Neural cell (in vitro differentiated cells): ENCODE data around the gene SDCBP2. TPM values are rescaled to one million over a fixed set of nuclear protein-coding genes. Genes with fewer than 3 reads are reported as not detected.

Experiments
- H2AFZ ChIP-seq: fragments of 200-600, 300-800 bp; sonication (generic), shearing (Covaris generic); 2 replicates; pipeline ENCODE4 v1.6.0; 2014; ENCODE audit warnings: low read depth, mild to moderate bottlenecking, antibody characterized with exemption, low read length, moderate library complexity
- H3F3A ChIP-seq: fragments of 200-600 bp; shearing (Covaris generic); 2 replicates; pipeline ENCODE4 v1.6.1; 2016; ENCODE audit warnings: mild to moderate bottlenecking, moderate library complexity, mixed read lengths, antibody characterized with exemption, low read length; ENCODE audit not compliant: insufficient read depth, poor library complexity, severe bottlenecking
- H3K27ac ChIP-seq: fragments of 200-600, 300-800 bp; sonication (generic), shearing (Covaris generic); 2 replicates; pipeline ENCODE4 v1.5.1; 2014; ENCODE audit warnings: mild to moderate bottlenecking, low read length, moderate library complexity
- H3K27me3 ChIP-seq: fragments of 300-800, 200-600 bp; sonication (generic), shearing (Covaris generic); 2 replicates; pipeline ENCODE4 v1.6.0; 2014; ENCODE audit warnings: mild to moderate bottlenecking, low read depth, low read length, moderate library complexity; ENCODE audit not compliant: insufficient read depth
- H3K36me3 ChIP-seq: fragments of 300-800, 200-600 bp; sonication (generic), shearing (Covaris generic); 2 replicates; pipeline ENCODE4 v1.5.1; 2014; ENCODE audit warnings: mild to moderate bottlenecking, antibody characterized with exemption, low read length, moderate library complexity; ENCODE audit not compliant: insufficient read depth
- H3K4me2 ChIP-seq: fragments of 300-800, 200-600 bp; sonication (generic), shearing (Covaris generic); 2 replicates; pipeline ENCODE4 v1.6.0; 2014; ENCODE audit warnings: mild to moderate bottlenecking, low read length
- H3K4me3 ChIP-seq: fragments of 300-800, 200-600 bp; sonication (generic), shearing (Covaris generic); 2 replicates; pipeline ENCODE4 v1.5.1; 2014; ENCODE audit warnings: mild to moderate bottlenecking, low read length, moderate library complexity
- H3K79me2 ChIP-seq: fragments of 200-600 bp; shearing (Covaris generic); replicated peaks from 2 replicates; pipeline ENCODE4 v1.6.0; 2014; ENCODE audit warnings: mild to moderate bottlenecking, low read length, moderate library complexity; ENCODE audit not compliant: insufficient read depth
- H3K9ac ChIP-seq: fragments of 300-800, 200-600 bp; sonication (generic), shearing (Covaris generic); 2 replicates; pipeline ENCODE4 v1.6.1; 2016; ENCODE audit warnings: mild to moderate bottlenecking, low read length, mixed read lengths
- H3K9me2 ChIP-seq: fragments of 200-600 bp; shearing (Covaris generic); 2 replicates; pipeline ENCODE4 v1.6.1; 2016; ENCODE audit warnings: mild to moderate bottlenecking, low read length, mixed read lengths; ENCODE audit not compliant: insufficient read depth
- H3K9me3 ChIP-seq: fragments of 200-600, 300-800 bp; sonication (generic), shearing (Covaris generic); 2 replicates; pipeline ENCODE4 v1.6.1; 2016; ENCODE audit warnings: mild to moderate bottlenecking, mixed run types, low read length, moderate library complexity, mixed read lengths
- H4K20me1 ChIP-seq: fragments of 200-600 bp; shearing (Covaris generic); 2 replicates; pipeline ENCODE4 v1.6.1; 2016; ENCODE audit warnings: mild to moderate bottlenecking, mixed run types; ENCODE audit not compliant: insufficient read depth
- CTCF ChIP-seq: fragments of 450-650 bp; IDR thresholded peaks from 2 replicates; pipeline ENCODE4 v1.5.1; 2014; ENCODE audit warnings: antibody characterized with exemption, mild to moderate bottlenecking, moderate library complexity; ENCODE audit not compliant: poor library complexity, severe bottlenecking
- EP300 ChIP-seq: fragments of 450-650 bp; conservative IDR thresholded peaks from 2 replicates; pipeline ENCODE4 v1.6.1; 2014; ENCODE audit warnings: antibody characterized with exemption, mild to moderate bottlenecking, moderate library complexity; ENCODE audit not compliant: poor library complexity, severe bottlenecking
- EZH2 ChIP-seq: fragments of 200-600, 300-800 bp; shearing (Covaris generic), sonication (generic); IDR thresholded peaks from 2 replicates; pipeline ENCODE4 v1.6.1; 2014; ENCODE audit warnings: antibody characterized with exemption, low read length, borderline replicate concordance, mild to moderate bottlenecking; ENCODE audit not compliant: insufficient read depth, poor library complexity, severe bottlenecking
- MXI1 ChIP-seq: fragments of 450-650 bp; conservative IDR thresholded peaks from 2 replicates; pipeline ENCODE4 v1.6.1; 2014; ENCODE audit warnings: antibody characterized with exemption, mild to moderate bottlenecking; ENCODE audit not compliant: poor library complexity, severe bottlenecking
- POLR2AphosphoS5 ChIP-seq: IDR thresholded peaks from 2 replicates; pipeline ENCODE4 v1.6.1; 2012
- RAD21 ChIP-seq: fragments of 450-650 bp; conservative IDR thresholded peaks from 2 replicates; pipeline ENCODE4 v1.6.1; 2014; ENCODE audit warnings: antibody characterized with exemption, mild to moderate bottlenecking, moderate library complexity
- REST ChIP-seq: IDR thresholded peaks from 2 replicates; pipeline ENCODE4 v1.6.1; 2012; ENCODE audit warnings: borderline replicate concordance
- SMC3 ChIP-seq: fragments of 450-650 bp; conservative IDR thresholded peaks from 2 replicates; pipeline ENCODE4 v1.6.1; 2014; ENCODE audit warnings: antibody characterized with exemption, mild to moderate bottlenecking, moderate library complexity; ENCODE audit not compliant: poor library complexity
- TAF1 ChIP-seq: IDR thresholded peaks from 2 replicates; pipeline ENCODE4 v1.6.1; 2012; ENCODE audit warnings: low read depth
- polyA plus RNA-seq: library from polyadenylated mRNA; depleted of rRNA; stranded (reverse); fragments of >200 nt; gene quantifications from 2 replicates; pipeline ENCODE4 v1.2.3, GENCODE V29; 2014

Gene SDCBP2
- polyA plus RNA-seq, 1 donor from 2014 or later, result 5.2 TPM

- no peak for TF ChIP-seq MXI1
- no peak for TF ChIP-seq REST
- no peak for TF ChIP-seq TAF1
- TF ChIP-seq POLR2AphosphoS5, result no peak
- TF ChIP-seq CTCF, result no peak
- TF ChIP-seq EP300, result no peak
- no peak for TF ChIP-seq RAD21
- no peak for TF ChIP-seq SMC3
- TF ChIP-seq EZH2, result no peak
- Histone ChIP-seq H3K79me2 (peaks cover 5% of the 10 kb centered on the region), H3K27ac (no peak overlapping the region)
Observed at GRCh38 chr20:1334370-1334731, 5.4 kb upstream of the SDCBP2 start.

DNA sequence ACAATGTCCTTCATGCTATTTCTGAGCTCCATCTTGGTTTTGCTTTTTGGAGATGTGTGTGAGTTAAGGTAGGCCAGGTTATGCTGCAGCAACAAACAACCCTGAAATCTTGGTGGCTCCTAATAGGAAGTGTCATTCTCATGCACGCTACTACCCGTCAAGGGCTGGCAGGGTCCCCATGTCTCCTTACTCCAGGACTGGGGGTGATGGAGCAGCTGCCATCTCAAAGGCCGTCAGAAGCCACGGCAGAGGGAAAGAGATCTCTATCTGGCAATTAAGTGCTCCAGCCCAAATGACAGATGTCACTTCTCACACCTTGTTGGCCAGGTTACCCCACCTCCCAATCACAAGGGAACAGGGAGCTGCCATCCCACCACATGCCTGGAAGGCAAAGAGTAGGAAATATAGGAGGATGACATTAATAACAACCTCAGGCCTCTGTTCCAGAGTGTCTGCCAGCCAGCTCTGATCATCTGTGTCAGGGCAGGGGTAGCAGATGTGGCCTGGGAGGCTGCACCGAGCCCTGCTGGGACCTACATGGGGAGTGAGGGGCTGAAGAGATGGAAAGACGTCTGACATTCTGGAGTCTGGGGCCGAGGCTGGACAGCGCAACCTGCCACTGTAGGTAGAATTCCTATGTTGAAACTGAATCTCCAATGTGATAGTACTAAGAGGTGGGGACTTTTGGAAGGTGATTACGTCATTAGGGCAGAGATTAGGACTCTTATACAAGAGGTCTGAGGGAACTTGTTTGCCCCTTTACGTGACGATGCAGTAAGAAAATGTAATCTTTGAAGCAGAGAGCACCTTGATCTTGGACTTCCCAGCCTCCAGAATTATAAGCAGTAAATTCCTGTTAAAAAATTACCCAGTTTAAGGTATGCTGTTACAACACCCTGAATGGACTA lies 4.8 kb upstream of the SDCBP2 start:
- Histone ChIP-seq H3K4me3 (no peak overlapping the region), H3K27ac (no peak overlapping the region), H3K79me2 (peaks cover 5% of the 10 kb centered on the region), H3K9me2 (no peaks in the 10 kb centered on the region), H4K20me1 (no peaks in the 10 kb centered on the region), H3K4me2 (no peak overlapping the region), H3K36me3 (no peaks in the 10 kb centered on the region), H3K9me3 (no peaks in the 10 kb centered on the region), H2AFZ (no peak overlapping the region), H3F3A (no peaks in the 10 kb centered on the region), H3K9ac (no peak overlapping the region), H3K27me3 (no peaks in the 10 kb centered on the region)
- TF ChIP-seq EP300, result no peak
- no peak for TF ChIP-seq REST
- TF ChIP-seq CTCF, result no peak
- no peak for TF ChIP-seq RAD21
- no peak for TF ChIP-seq MXI1

More at GRCh38 chr20:1334370-1334731, 5.4 kb upstream of the SDCBP2 start:
- H2AFZ ChIP-seq, result no peak overlapping the region
- no peak overlapping the region for H3K9ac ChIP-seq
- no peaks in the 10 kb centered on the region for H4K20me1 ChIP-seq
- H3K4me3 ChIP-seq, result no peak overlapping the region
- H3K9me3 ChIP-seq, result no peaks in the 10 kb centered on the region
- H3K27me3 ChIP-seq, result no peaks in the 10 kb centered on the region
- no peaks in the 10 kb centered on the region for H3K9me2 ChIP-seq
- H3F3A ChIP-seq, result no peaks in the 10 kb centered on the region
- no peaks in the 10 kb centered on the region for H3K36me3 ChIP-seq
- H3K4me2 ChIP-seq, result no peak overlapping the region
